Measurements from ENCODE around the gene EBF3.

Gene EBF3

GRCh38 chr10:129831150-129831549 is 132.9 kb downstream of the EBF3 start:
- DNase-seq, result no peak

DNA sequence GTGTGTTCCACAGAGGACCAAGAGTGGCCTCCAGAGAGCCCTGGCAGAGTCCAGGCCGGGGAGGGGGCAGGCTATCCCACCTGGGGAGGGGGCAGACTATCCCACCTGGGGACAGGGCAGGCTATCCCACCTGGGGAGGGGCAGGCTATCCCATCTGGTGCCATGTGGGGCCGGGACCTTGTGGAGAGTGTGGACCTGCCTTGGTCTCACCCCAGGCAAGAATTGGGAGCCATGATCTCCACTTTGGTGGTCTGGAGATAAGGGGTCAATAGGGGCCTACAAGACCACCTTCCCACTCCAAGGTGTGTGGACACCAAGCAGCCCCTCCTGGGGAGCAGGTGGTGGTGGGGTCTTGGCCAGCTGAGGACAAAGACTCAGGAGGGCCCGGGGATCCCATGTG is 138.2 kb downstream of the EBF3 start:
- DNase-seq, result no peak

GRCh38 chr10:129825221-129825620 is 138.9 kb downstream of the EBF3 start:
- no peak for DNase-seq

DNA sequence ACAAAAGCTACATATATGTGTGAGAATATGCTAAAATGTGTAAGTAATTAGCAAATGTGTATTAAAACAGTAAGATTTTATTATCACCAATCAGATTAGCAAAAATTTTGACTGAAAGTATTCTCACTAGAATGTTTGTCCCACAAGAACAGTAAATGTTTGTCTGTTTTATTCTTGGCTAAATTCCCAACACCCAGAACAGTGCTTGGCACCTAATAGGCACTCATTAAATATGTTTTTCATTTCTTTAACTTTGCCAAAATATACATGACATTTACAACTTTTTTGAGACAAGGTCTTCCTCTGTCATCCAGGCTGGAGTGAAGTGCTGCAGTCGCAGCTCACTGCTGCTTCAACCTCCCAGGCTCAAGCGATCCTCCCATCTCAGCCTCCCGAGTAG is 143.6 kb downstream of the EBF3 start:
- DNase-seq, result no peak

DNA sequence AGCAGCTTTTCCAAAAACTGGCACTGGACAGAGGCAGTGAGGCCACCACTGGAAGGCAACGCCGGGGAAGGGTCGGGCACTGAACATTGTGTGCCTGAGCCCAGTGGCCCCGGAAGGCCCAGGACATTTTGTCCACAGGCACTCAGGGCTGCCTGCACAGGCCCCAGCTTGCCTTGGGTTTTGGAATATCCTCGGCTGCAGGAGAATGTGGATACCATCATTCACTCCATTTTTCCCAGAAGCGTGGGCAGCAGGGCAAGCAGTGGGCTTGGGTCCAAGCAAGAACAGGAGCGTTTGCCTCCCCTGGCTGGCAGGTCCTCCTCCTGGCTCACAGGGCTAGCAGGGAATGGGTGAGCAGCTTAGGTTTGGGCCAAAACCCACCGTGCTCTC is 147.4 kb downstream of the EBF3 start:
- DNase-seq, result no peak

DNA sequence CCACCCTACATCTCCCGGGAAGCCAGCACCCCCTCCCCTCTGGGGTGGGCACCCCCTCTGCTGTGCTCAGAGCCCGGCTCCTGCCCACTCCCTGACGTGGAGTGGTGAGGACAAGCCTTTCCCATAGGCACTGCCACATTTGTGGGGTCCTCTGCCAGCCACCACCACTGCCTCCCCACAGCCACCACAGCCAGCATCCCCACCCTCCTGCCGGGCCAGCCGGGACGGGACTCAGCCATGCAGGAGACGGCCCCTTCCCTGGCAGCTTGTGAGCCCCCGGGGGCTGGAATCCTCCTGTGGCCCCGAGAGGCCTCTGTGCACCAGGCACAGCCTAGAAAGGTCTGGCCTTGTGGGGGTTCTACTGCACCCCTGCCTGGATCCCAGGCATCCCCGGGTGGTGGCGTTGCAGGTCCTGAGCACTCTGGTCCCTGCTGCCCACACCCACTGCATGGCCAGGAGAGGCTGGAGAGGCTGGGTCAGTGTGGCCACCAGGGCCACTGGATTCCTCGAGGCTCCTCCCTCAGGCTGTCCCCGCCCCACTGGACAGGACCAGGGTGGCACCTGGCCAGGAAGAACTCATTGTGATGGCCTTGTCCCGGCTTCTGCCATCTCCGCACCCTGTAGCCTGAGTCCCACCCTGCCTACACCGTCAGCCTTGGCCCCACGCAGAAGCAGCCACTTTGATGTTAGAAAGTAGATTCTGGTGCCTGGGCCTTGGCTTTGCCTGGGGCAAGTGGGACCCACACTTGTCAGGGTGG is 148.0 kb downstream of the EBF3 start:
- DNase-seq, result no peak

GRCh38 chr10:129814681-129815646 is 149.1 kb downstream of the EBF3 start:
- no peak for DNase-seq

DNA sequence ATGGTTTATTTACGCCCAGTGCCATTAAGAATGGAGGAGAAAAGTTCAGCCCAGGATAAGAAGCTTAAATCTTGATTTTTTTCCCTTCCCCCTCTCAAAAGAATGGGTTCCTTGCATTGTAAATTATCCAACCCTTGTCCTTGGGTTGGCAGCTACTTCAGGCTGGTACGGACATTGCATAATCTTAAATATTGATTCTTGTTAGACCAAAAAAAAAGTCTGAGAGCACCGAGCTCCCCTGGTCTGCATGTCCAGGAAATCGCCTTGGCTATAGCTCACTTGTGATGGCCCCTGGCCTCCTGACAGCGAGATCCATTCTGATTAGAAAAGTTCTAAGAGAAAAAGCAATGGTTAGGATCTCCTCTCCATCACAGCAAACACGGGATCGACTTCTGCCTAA is 151.7 kb downstream of the EBF3 start:
- DNase-seq, result no peak

DNA sequence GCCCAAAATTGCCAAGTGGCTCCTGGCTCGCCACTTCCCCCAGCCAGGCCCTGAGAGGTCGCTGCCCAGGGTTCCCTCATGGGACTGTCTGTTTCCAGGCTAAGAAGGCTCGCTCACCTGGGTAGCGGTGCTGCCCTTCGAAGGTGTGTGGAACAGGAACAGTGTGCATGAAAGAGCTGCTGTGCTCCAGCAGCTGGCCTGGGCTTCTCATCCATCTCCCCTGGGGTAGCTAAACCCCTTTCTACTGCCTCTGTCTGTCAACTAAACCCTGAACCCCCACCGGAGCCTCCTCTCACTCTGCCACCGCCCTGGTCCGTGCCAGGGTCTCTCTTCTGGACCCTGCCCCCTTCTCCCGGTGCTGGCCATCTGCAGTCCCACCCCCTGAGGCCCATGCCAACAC is 152.9 kb downstream of the EBF3 start:
- DNase-seq, result no peak

DNA sequence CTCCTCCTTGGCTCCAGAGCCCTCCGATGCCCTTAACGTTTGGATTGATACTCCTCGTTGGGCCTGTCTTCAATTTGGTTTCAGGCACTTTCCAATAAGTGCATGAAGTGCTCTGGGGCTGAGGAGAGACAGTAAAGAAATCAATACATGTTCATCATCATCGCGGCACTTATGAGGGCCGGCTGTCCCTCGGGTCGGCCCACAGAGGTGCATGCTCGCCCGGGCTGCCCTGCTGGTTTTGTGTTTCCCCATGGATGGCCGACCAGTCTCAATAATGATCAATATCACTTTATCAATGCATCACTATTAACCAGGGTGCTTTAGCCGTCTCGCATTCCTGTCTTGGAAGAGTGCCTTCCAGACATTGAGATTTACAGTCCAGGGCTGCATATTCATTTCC is 154.2 kb downstream of the EBF3 start:
- no peak for DNase-seq

- no peak for DNase-seq
Measured at GRCh38 chr10:129809431-129809830, 154.6 kb downstream of the EBF3 start.

- DNase-seq, result no peak
Measured at GRCh38 chr10:129808092-129808983, 155.7 kb downstream of the EBF3 start.

GRCh38 chr10:129807211-129807610 is 156.9 kb downstream of the EBF3 start:
- DNase-seq, result no peak

DNA sequence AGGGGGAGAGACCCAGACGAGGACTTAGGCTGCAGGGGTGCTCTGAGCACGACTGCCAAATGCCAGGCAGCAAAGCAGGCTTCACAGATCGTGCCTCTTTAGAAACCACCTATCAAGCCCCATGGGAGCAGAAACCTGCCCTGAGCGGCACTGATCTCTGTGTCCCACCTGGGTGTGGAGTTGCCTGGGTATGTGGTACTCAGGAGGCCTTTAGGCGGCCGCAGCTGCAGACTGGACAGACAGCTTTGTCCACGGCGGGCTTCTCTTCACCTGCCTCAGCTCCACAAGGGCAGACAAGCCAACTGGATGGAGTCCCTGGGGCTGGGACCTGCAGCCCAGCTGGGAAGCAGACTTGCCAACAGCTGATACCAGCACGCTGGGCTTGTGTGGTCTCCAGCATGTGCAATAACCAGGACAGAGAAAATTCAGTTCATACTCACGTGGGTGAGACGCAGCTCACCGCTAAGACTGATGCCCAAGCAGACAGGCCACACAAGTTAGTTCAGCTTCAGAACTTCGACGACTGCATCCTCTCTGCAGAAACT is 163.2 kb downstream of the EBF3 start:
- DNase-seq, result no peak

- DNase-seq, result no peak
Measured at GRCh38 chr10:129799942-129800341, 164.1 kb downstream of the EBF3 start.

DNA sequence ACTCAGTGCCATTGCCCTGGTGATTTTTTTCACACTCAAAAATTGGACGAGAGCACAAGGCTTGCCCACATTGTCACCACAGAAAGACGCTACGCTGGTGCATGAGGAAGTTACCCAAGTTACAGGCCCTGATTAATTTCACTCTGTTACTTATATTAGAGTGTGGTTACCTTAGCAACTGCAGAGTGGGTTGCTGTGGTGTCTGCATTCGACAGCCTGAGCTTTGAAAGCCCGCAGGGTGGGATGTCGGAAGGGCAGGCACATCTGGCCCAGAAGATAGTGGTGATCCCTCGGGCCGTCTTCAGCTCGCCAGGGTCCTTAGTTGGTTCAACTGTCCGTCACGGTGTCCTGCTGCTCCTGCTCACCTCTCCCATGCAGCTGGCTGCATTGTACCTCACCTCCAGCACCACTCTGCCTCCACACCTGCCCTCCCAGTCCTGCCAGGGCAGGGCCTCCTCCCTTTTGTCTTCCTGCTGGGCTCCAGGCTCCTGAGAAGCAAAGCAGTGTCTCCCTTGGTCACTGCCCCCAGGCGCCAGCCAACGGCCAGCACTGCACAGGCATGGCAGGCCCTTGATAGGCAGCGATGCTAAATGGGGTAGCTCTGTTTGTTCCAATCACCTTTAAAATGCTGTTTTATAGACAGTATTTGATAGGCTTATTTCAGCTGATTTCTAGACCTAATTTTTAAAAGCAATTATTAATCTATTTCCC is 167.2 kb downstream of the EBF3 start:
- DNase-seq, result no peak

DNA sequence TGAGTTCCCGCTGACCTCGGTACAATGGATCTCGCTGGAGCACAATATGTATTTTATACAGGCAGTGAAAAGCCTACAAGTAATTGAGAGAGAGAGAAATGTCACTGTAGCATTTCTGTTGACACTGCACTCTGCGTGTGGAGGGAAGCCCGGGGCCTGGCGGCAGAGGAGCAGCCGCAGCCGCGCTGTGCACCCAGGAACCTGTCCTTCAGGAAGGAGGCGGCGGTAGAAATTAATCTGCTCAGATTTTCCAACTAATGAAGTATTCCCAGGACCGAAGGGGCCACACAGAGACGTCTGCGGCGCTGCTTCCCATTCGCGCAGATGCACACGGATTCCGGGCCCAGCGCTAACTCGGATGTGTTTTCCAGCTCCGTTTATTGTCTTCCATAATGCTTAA is 170.1 kb downstream of the EBF3 start:
- DNase-seq, result no peak

DNA sequence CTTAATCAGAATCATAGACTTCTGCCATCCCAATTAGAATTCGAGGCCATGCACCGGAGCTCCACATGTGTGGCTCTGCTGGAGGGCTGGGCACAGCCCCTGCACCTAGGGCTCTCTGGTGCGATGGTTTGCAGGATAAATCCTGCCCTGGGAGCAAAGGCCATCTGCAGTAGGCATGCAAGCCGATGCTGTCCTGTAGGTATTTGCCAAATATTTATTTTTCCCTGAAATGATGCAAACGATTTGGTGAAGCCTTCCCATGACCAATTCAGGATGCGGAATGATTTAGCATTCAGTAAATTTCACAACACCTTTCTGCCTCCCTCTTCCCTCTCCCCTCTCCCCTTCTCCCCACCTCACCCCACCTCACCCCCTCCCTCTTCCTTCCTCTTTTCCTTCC is 170.6 kb downstream of the EBF3 start:
- no peak for DNase-seq

- DNase-seq, result no peak
Measured at GRCh38 chr10:129792864-129793263, 171.2 kb downstream of the EBF3 start.

GRCh38 chr10:129792141-129792540 is 171.9 kb downstream of the EBF3 start:
- no peak for DNase-seq

- DNase-seq, result no peak
Measured at GRCh38 chr10:129790715-129791446, 173.2 kb downstream of the EBF3 start.
